DOHH2 (cell line): ENCODE data around the gene GPC6.

Source experiments
- EZH2phosphoT487 ChIP-seq: fragments of 200-600 bp; sonication (generic); IDR thresholded peaks from 2 replicates; pipeline ENCODE4 v1.6.1; 2017; ENCODE audit warnings: borderline replicate concordance, mild to moderate bottlenecking, antibody characterized with exemption, low read length, moderate library complexity, mixed read lengths
- TF ChIP-seq, protein P1 (sequence below): fragments of 200-600 bp; sonication (generic); IDR thresholded peaks from one replicate; pipeline ENCODE4 v1.5.1; 2014; ENCODE audit warnings: antibody characterized with exemption, mild to moderate bottlenecking, low read depth, low read length; ENCODE audit not compliant: poor library complexity, severe bottlenecking

DNA sequence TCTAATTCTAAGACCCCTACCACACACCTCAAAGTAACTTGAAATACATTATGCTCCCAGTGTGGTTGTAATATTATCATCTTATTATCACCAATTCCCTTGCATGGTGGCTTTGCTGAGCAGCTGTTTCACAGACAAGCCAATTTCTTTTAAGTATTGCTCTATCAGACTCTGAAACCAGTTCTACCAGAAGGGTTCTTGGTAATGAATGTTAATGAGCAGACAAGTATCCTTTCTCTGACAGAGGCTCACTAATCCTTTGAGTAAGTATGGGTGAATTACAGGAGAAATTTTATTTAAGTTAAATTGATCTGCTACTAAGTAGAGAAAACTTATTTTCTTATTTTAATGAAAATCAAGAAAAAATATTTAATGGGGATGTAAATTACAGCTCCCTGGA lies 326.0 kb downstream of the GPC6 start:
- TF ChIP-seq, protein P1, sequence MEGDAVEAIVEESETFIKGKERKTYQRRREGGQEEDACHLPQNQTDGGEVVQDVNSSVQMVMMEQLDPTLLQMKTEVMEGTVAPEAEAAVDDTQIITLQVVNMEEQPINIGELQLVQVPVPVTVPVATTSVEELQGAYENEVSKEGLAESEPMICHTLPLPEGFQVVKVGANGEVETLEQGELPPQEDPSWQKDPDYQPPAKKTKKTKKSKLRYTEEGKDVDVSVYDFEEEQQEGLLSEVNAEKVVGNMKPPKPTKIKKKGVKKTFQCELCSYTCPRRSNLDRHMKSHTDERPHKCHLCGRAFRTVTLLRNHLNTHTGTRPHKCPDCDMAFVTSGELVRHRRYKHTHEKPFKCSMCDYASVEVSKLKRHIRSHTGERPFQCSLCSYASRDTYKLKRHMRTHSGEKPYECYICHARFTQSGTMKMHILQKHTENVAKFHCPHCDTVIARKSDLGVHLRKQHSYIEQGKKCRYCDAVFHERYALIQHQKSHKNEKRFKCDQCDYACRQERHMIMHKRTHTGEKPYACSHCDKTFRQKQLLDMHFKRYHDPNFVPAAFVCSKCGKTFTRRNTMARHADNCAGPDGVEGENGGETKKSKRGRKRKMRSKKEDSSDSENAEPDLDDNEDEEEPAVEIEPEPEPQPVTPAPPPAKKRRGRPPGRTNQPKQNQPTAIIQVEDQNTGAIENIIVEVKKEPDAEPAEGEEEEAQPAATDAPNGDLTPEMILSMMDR: no peak
- TF ChIP-seq EZH2phosphoT487: no peak
